Endodermal cell (in vitro differentiated cells): Measurements from ENCODE around the gene CD63. TPM values are rescaled to one million over a fixed set of nuclear protein-coding genes. Genes with fewer than 3 reads are reported as not detected.

Source experiments
- DNase-seq: peaks from one replicate; pipeline ENCODE4 v3.0.0-alpha.2; 2017
- H3K27ac ChIP-seq: 2 replicates; pipeline ENCODE4 v1.5.1; 2013; ENCODE audit warnings: mild to moderate bottlenecking, low read depth, low read length, moderate library complexity
- H3K27me3 ChIP-seq: 2 replicates; pipeline ENCODE4 v1.6.1; 2013; ENCODE audit warnings: mild to moderate bottlenecking, low read length, moderate library complexity; ENCODE audit not compliant: insufficient read depth, control insufficient read depth, poor library complexity, severe bottlenecking
- H3K36me3 ChIP-seq: 2 replicates; pipeline ENCODE4 v1.7.0; 2013; ENCODE audit warnings: mild to moderate bottlenecking, low read length, moderate library complexity; ENCODE audit not compliant: control insufficient read depth, insufficient read depth
- H3K4me1 ChIP-seq: one replicate; pipeline ENCODE4 v1.7.0; 2013; ENCODE audit warnings: low read length; ENCODE audit not compliant: control insufficient read depth, insufficient read depth
- H3K4me3 ChIP-seq: 2 replicates; pipeline ENCODE4 v1.5.1; 2013; ENCODE audit warnings: mild to moderate bottlenecking, low read length, moderate library complexity
- H3K9ac ChIP-seq: 2 replicates; pipeline ENCODE4 v1.6.1; 2013; ENCODE audit warnings: mild to moderate bottlenecking, low read length, moderate library complexity; ENCODE audit not compliant: poor library complexity, severe bottlenecking; ENCODE audit errors: extremely low read depth
- H3K9me3 ChIP-seq: 2 replicates; pipeline ENCODE4 v1.6.1; 2013; ENCODE audit warnings: mild to moderate bottlenecking, low read length, moderate library complexity; ENCODE audit not compliant: control insufficient read depth
- H3K27ac Mint-ChIP-seq: 2 replicates; pipeline ENCODE4 v1.8.0; 2020; ENCODE audit warnings: mixed read lengths
- H3K27me3 Mint-ChIP-seq: 2 replicates; pipeline ENCODE4 v1.8.0; 2021; ENCODE audit warnings: mild to moderate bottlenecking, mixed read lengths; ENCODE audit not compliant: insufficient read depth
- H3K36me3 Mint-ChIP-seq: 2 replicates; pipeline ENCODE4 v1.8.0; 2020; ENCODE audit warnings: low read depth, mixed read lengths
- H3K4me1 Mint-ChIP-seq: 2 replicates; pipeline ENCODE4 v1.8.0; 2020; ENCODE audit warnings: mixed read lengths
- H3K4me3 Mint-ChIP-seq: 2 replicates; pipeline ENCODE4 v1.8.0; 2020; ENCODE audit warnings: mild to moderate bottlenecking, moderate library complexity, mixed read lengths
- H3K9me3 Mint-ChIP-seq: 2 replicates; pipeline ENCODE4 v1.8.0; 2020; ENCODE audit warnings: mild to moderate bottlenecking, mixed read lengths
- WGBS, 2 experiments: methylation state at CpG; one replicate each; pipeline versions ENCODE4 v1.1.5 to v1.1.7; 2013; ENCODE audit warnings: missing lambda C conversion rate in 2 of 2, mixed read lengths in 1 of 2; ENCODE audit not compliant: insufficient coverage in 1 of 2, insufficient read length in 1 of 2; 5-methylcytosine and 5-hydroxymethylcytosine counted together
- total RNA-seq, 2 donors: library from RNA; stranded (reverse); fragmentation: NEBNext Ultra II Directional in 1 of 2; extraction: Animal tissue kit (Norgen Biotek cat#: 25700) in 1 of 2; gene quantifications; 2 replicates in 1 of 2; 3 replicates in 1 of 2; pipeline ENCODE4 v1.2.1, GENCODE V29; 2021
- TF ChIP-seq, protein P1 (sequence below): fragments of 200-600 bp; sonication (generic); conservative IDR thresholded peaks from 2 replicates; pipeline ENCODE4 v1.5.0; 2021; ENCODE audit warnings: antibody characterized with exemption, mild to moderate bottlenecking

Gene CD63
- total RNA-seq, 2 donors from 2014 or later: 879 to 1,041 TPM

GRCh38 chr12:55720071-55720564 is 8.7 kb downstream of the CD63 start, which contains the start of gene RDH5:
TSS of gene RDH5 (plus strand) at chr12:55720393. CDS start at chr12:55721185, 792 bp downstream.
- Histone ChIP-seq H3K36me3 (peaks cover 28% of the 10 kb centered on the region), H3K9ac (no peak within 1 kb of the TSS), H3K4me3 (no peak within 1 kb of the TSS), H3K27ac (no peak within 1 kb of the TSS), H3K9me3 (no peaks in the 10 kb centered on the region), H3K4me1 (peaks cover 5% of the 10 kb centered on the region), H3K27me3 (no peaks in the 10 kb centered on the region)
- Mint-ChIP-seq H3K27me3 (no peaks in the 10 kb centered on the region), H3K36me3 (peaks cover 23% of the 10 kb centered on the region), H3K4me1 (peaks cover 34% of the 10 kb centered on the region), H3K27ac (peak within 1 kb of the TSS; percentile 44), H3K4me3 (no peak within 1 kb of the TSS), H3K9me3 (no peaks in the 10 kb centered on the region)
- 80 to 92% methylated on average over 1 to 6 of the region's 6 CpGs for WGBS, 2 experiments
- TF ChIP-seq, protein P1, sequence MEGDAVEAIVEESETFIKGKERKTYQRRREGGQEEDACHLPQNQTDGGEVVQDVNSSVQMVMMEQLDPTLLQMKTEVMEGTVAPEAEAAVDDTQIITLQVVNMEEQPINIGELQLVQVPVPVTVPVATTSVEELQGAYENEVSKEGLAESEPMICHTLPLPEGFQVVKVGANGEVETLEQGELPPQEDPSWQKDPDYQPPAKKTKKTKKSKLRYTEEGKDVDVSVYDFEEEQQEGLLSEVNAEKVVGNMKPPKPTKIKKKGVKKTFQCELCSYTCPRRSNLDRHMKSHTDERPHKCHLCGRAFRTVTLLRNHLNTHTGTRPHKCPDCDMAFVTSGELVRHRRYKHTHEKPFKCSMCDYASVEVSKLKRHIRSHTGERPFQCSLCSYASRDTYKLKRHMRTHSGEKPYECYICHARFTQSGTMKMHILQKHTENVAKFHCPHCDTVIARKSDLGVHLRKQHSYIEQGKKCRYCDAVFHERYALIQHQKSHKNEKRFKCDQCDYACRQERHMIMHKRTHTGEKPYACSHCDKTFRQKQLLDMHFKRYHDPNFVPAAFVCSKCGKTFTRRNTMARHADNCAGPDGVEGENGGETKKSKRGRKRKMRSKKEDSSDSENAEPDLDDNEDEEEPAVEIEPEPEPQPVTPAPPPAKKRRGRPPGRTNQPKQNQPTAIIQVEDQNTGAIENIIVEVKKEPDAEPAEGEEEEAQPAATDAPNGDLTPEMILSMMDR: no peak
- DNase-seq: no peak

DNA sequence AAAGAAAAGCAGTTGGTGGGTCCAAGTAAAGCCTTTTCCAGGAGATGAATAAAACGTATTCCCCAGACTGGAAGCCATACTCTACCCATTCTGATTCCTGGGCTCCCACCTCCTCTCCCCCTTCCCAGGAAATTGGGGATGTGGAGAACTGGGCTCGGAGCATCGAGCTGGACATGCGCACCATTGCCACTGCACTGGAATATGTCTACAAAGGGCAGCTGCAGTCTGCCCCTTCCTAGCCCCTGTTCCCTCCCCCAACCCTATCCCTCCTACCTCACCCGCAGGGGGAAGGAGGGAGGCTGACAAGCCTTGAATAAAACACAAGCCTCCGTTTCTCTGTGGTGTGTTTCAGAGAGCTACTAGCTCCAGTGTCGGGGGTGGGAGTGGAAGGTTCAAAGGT is 9.4 kb downstream of the CD63 start:
- no peaks in the 10 kb centered on the region for H3K9me3 Mint-ChIP-seq
- Histone ChIP-seq H3K4me3 (no peak overlapping the region), H3K9me3 (no peaks in the 10 kb centered on the region), H3K27me3 (no peaks in the 10 kb centered on the region), H3K9ac (no peak overlapping the region), H3K36me3 (peaks cover 20% of the 10 kb centered on the region), H3K27ac (no peak overlapping the region), H3K4me1 (peaks cover 5% of the 10 kb centered on the region)
- peaks cover 31% of the 10 kb centered on the region for H3K4me1 Mint-ChIP-seq
- no peaks in the 10 kb centered on the region for H3K27me3 Mint-ChIP-seq
- TF ChIP-seq, protein P1: no peak
- no peak for DNase-seq
- WGBS, 2 experiments: 67 to 95% methylated on average over 1 to 6 of the region's 7 CpGs
- H3K27ac Mint-ChIP-seq: no peak overlapping the region
- H3K4me3 Mint-ChIP-seq: no peak overlapping the region
- peaks cover 16% of the 10 kb centered on the region for H3K36me3 Mint-ChIP-seq

DNA sequence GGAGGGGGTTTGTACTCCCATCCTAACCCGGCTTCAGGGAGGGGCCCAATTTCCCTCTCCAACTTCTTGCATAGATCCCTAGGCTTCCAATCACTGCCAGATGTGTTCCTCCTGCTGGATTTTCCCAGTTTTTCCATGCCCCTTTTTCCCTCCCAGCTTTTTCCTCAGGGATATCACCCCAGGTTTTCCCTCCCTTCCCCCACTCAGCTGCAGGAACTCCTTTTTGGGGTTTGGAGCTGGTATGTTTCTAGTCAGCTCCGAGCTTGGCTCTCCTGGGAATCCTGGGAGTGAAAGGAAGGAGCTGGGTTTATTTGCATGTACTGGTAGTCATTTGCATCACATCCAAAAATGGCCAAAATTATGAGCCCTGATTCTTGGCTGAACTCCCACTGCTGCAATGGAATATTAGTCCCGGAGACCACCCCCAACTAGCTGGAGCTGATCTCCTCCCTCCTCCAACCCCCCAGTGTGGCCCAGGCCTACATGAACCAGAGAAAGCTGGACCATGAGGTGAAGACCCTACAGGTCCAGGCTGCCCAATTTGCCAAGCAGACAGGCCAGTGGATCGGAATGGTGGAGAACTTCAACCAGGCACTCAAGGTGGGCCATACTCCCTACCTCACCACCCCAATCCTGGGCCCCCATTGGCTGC is 10.1 kb downstream of the CD63 start:
- H3K9ac ChIP-seq: no peak overlapping the region

More for the DNA sequence above, 10.1 kb downstream of the CD63 start:
- H3K4me3 Mint-ChIP-seq: peak overlapping the region; percentile 78
- H3K36me3 ChIP-seq: peaks cover 14% of the 10 kb centered on the region
- H3K4me1 Mint-ChIP-seq: peaks cover 31% of the 10 kb centered on the region
- H3K9me3 Mint-ChIP-seq: no peaks in the 10 kb centered on the region
- WGBS, 2 experiments: 72 to 84% methylated on average over 2 to 4 of the region's 4 CpGs
- DNase-seq: no peak
- peaks cover 1% of the 10 kb centered on the region for H3K27me3 ChIP-seq
- H3K4me1 ChIP-seq: peaks cover 5% of the 10 kb centered on the region
- peaks cover 1% of the 10 kb centered on the region for H3K27me3 Mint-ChIP-seq
- no peaks in the 10 kb centered on the region for H3K9me3 ChIP-seq
- H3K36me3 Mint-ChIP-seq: peaks cover 10% of the 10 kb centered on the region
- no peak overlapping the region for H3K4me3 ChIP-seq
- peak overlapping the region; percentile 87 for H3K27ac Mint-ChIP-seq
- TF ChIP-seq, protein P1: no peak
- no peak overlapping the region for H3K27ac ChIP-seq
